ENCODE data around the gene MAPKAP1.

The MAPKAP1 gene

GRCh38 chr9:125541840-125542243, 165.2 kb downstream of the MAPKAP1 start:
- in situ Hi-C loops (cut with MboI; ENCODE audit: low sequenced_read_pairs), result no loop called here

GRCh38 chr9:125540497-125540896, 166.5 kb downstream of the MAPKAP1 start:
- in situ Hi-C loops (cut with MboI; ENCODE audit: low sequenced_read_pairs), result no loop called here

- in situ Hi-C loops (cut with MboI; ENCODE audit: low sequenced_read_pairs), result no loop called here
Measured at GRCh38 chr9:125538092-125538473, 168.9 kb downstream of the MAPKAP1 start.

GRCh38 chr9:125537442-125538091, 169.4 kb downstream of the MAPKAP1 start:
- in situ Hi-C loops (cut with MboI; ENCODE audit: low sequenced_read_pairs), result no loop called here

- in situ Hi-C loops (cut with MboI; ENCODE audit: low sequenced_read_pairs), result no loop called here
Measured at GRCh38 chr9:125536776-125537175, 170.2 kb downstream of the MAPKAP1 start.

- in situ Hi-C loops (cut with MboI; ENCODE audit: low sequenced_read_pairs), result no loop called here
Measured at GRCh38 chr9:125536167-125536772, 170.7 kb downstream of the MAPKAP1 start.

- in situ Hi-C loops (cut with MboI; ENCODE audit: low sequenced_read_pairs), result no loop called here
Measured at GRCh38 chr9:125534971-125535701, 171.9 kb downstream of the MAPKAP1 start.

- in situ Hi-C loops (cut with MboI; ENCODE audit: low sequenced_read_pairs), result no loop called here
Measured at GRCh38 chr9:125532812-125533594, 174.0 kb downstream of the MAPKAP1 start.

GRCh38 chr9:125532412-125532811, 174.6 kb downstream of the MAPKAP1 start:
- in situ Hi-C loops (cut with MboI; ENCODE audit: low sequenced_read_pairs), result no loop called here

GRCh38 chr9:125529589-125530515, 177.2 kb downstream of the MAPKAP1 start:
- in situ Hi-C loops (cut with MboI; ENCODE audit: low sequenced_read_pairs), result no loop called here

- in situ Hi-C loops (cut with MboI; ENCODE audit: low sequenced_read_pairs), result no loop called here
Measured at GRCh38 chr9:125529107-125529506, 177.9 kb downstream of the MAPKAP1 start.

GRCh38 chr9:125527471-125528002, 179.5 kb downstream of the MAPKAP1 start:
- in situ Hi-C loops (cut with MboI; ENCODE audit: low sequenced_read_pairs), result no loop called here

- in situ Hi-C loops (cut with MboI; ENCODE audit: low sequenced_read_pairs), result no loop called here
Measured at GRCh38 chr9:125525921-125526631, 180.9 kb downstream of the MAPKAP1 start.

GRCh38 chr9:125524583-125525355, 182.2 kb downstream of the MAPKAP1 start:
- in situ Hi-C loops (cut with MboI; ENCODE audit: low sequenced_read_pairs), result no loop called here

- in situ Hi-C loops (cut with MboI; ENCODE audit: low sequenced_read_pairs), result no loop called here
Measured at GRCh38 chr9:125523681-125524080, 183.3 kb downstream of the MAPKAP1 start.

GRCh38 chr9:125522328-125522725, 184.7 kb downstream of the MAPKAP1 start:
- in situ Hi-C loops (cut with MboI; ENCODE audit: low sequenced_read_pairs), result no loop called here

- in situ Hi-C loops (cut with MboI; ENCODE audit: low sequenced_read_pairs), result no loop called here
Measured at GRCh38 chr9:125521462-125522327, 185.3 kb downstream of the MAPKAP1 start.

GRCh38 chr9:125519734-125520133, 187.3 kb downstream of the MAPKAP1 start:
- in situ Hi-C loops (cut with MboI; ENCODE audit: low sequenced_read_pairs), result no loop called here

Measured in HL-60/S4 treated with retinoic acid at 250 ng/mL for 4 days and 3 days (cell line).